ENCODE data around the gene RAI1. TPM values are rescaled to one million over a fixed set of nuclear protein-coding genes. Genes with fewer than 3 reads are reported as not detected.

Gene RAI1
- total and polyA plus RNA-seq, 10 of the 15 experiments (the other 5 are each of a cell fraction or from before 2014, with no cell fraction given) = 0.66 to 37.7 (median 6.0) TPM

DNA sequence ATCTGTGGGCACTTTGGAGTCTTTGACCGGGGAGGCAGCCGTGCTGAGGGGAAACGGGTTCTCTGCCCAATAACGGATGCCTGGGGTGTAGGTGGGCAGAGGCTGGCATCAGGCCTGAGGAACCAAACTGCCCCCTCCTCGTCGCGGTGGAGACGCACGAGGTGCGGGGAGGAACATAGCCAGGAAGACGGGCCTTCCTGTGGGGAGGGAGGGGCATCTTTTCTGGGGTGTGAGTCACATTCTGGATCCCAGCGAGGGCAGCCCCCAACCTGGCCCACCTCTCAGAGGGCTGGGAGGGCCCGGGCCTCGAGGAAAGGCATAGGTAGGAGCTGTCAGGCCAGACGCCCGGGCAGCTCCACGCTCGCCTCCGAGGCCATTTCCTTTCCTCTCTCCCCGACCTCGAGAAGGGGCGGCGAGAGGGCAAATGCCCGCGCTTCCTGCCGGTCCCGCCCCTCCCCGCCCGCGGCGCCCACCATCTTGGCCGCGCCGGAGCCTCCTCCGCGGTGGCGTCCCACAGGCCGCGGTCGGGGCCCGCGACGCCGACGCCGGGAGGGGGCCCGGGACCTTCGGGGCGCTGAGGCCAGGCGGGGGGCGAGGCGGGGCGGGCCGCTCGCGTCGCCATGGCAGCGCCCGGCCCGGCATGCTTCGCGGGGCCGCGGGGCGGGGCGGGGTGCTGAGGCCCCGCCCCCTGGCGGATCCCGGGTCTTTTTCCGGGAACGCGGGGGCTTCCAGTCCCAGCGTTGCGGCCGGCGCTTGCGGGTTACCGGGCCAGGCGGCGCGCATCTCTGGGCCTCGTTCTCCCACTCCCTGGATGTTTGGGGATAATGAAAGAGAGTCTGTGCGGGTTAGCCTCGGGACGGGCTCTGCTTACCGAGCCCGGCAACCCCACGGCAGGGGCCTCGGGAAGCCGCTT, 13.2 kb downstream of the RAI1 start (continued):
- TF ChIP-seq, protein P1, sequence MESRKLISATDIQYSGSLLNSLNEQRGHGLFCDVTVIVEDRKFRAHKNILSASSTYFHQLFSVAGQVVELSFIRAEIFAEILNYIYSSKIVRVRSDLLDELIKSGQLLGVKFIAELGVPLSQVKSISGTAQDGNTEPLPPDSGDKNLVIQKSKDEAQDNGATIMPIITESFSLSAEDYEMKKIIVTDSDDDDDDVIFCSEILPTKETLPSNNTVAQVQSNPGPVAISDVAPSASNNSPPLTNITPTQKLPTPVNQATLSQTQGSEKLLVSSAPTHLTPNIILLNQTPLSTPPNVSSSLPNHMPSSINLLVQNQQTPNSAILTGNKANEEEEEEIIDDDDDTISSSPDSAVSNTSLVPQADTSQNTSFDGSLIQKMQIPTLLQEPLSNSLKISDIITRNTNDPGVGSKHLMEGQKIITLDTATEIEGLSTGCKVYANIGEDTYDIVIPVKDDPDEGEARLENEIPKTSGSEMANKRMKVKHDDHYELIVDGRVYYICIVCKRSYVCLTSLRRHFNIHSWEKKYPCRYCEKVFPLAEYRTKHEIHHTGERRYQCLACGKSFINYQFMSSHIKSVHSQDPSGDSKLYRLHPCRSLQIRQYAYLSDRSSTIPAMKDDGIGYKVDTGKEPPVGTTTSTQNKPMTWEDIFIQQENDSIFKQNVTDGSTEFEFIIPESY (IDR thresholded peaks at IDR 0.05) = no peak
- TF ChIP-seq ZNF24 (IDR thresholded peaks at IDR 0.05) (0 out of 2 replicates have a peak, but pooled peaks have one; percentile 27), EZH2 (IDR thresholded peaks at IDR 0.05; ENCODE audit: borderline replicate concordance, control insufficient read depth, low read depth, low read length) (no peak), JUND (IDR thresholded peaks at IDR 0.05; ENCODE audit: low read depth, low read length) (no peak), TCF12 (IDR thresholded peaks at IDR 0.05; ENCODE audit: low read depth, low read length) (0 out of 2 replicates have a peak, but pooled peaks have one; percentile 4), SUZ12 (IDR thresholded peaks at IDR 0.05; ENCODE audit: unreplicated experiment) (no peak), YY1 (IDR thresholded peaks at IDR 0.05; ENCODE audit: low read depth, low read length) (peak; percentile 92), CHD2 (IDR thresholded peaks at IDR 0.05; ENCODE audit: borderline replicate concordance, low read depth, low read length) (no peak), SPI1 (IDR thresholded peaks at IDR 0.05; ENCODE audit: borderline replicate concordance, insufficient read depth, low read depth, low read length) (no peak), NR2F1 (conservative IDR thresholded peaks at IDR 0.05) (peak; percentile 79), MEF2A (IDR thresholded peaks at IDR 0.05; ENCODE audit: insufficient read depth, low read depth, low read length) (no peak), MXI1 (IDR thresholded peaks at IDR 0.05; ENCODE audit: low read depth, low read length) (peak; percentile 67; the same call in 1 of the 2 replicates)
- TF ChIP-seq, protein P2, sequence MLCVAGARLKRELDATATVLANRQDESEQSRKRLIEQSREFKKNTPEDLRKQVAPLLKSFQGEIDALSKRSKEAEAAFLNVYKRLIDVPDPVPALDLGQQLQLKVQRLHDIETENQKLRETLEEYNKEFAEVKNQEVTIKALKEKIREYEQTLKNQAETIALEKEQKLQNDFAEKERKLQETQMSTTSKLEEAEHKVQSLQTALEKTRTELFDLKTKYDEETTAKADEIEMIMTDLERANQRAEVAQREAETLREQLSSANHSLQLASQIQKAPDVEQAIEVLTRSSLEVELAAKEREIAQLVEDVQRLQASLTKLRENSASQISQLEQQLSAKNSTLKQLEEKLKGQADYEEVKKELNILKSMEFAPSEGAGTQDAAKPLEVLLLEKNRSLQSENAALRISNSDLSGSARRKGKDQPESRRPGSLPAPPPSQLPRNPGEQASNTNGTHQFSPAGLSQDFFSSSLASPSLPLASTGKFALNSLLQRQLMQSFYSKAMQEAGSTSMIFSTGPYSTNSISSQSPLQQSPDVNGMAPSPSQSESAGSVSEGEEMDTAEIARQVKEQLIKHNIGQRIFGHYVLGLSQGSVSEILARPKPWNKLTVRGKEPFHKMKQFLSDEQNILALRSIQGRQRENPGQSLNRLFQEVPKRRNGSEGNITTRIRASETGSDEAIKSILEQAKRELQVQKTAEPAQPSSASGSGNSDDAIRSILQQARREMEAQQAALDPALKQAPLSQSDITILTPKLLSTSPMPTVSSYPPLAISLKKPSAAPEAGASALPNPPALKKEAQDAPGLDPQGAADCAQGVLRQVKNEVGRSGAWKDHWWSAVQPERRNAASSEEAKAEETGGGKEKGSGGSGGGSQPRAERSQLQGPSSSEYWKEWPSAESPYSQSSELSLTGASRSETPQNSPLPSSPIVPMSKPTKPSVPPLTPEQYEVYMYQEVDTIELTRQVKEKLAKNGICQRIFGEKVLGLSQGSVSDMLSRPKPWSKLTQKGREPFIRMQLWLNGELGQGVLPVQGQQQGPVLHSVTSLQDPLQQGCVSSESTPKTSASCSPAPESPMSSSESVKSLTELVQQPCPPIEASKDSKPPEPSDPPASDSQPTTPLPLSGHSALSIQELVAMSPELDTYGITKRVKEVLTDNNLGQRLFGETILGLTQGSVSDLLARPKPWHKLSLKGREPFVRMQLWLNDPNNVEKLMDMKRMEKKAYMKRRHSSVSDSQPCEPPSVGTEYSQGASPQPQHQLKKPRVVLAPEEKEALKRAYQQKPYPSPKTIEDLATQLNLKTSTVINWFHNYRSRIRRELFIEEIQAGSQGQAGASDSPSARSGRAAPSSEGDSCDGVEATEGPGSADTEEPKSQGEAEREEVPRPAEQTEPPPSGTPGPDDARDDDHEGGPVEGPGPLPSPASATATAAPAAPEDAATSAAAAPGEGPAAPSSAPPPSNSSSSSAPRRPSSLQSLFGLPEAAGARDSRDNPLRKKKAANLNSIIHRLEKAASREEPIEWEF (IDR thresholded peaks at IDR 0.05; ENCODE audit: insufficient replicate concordance, low read depth, low read length) = no peak
- TF ChIP-seq, protein P3, sequence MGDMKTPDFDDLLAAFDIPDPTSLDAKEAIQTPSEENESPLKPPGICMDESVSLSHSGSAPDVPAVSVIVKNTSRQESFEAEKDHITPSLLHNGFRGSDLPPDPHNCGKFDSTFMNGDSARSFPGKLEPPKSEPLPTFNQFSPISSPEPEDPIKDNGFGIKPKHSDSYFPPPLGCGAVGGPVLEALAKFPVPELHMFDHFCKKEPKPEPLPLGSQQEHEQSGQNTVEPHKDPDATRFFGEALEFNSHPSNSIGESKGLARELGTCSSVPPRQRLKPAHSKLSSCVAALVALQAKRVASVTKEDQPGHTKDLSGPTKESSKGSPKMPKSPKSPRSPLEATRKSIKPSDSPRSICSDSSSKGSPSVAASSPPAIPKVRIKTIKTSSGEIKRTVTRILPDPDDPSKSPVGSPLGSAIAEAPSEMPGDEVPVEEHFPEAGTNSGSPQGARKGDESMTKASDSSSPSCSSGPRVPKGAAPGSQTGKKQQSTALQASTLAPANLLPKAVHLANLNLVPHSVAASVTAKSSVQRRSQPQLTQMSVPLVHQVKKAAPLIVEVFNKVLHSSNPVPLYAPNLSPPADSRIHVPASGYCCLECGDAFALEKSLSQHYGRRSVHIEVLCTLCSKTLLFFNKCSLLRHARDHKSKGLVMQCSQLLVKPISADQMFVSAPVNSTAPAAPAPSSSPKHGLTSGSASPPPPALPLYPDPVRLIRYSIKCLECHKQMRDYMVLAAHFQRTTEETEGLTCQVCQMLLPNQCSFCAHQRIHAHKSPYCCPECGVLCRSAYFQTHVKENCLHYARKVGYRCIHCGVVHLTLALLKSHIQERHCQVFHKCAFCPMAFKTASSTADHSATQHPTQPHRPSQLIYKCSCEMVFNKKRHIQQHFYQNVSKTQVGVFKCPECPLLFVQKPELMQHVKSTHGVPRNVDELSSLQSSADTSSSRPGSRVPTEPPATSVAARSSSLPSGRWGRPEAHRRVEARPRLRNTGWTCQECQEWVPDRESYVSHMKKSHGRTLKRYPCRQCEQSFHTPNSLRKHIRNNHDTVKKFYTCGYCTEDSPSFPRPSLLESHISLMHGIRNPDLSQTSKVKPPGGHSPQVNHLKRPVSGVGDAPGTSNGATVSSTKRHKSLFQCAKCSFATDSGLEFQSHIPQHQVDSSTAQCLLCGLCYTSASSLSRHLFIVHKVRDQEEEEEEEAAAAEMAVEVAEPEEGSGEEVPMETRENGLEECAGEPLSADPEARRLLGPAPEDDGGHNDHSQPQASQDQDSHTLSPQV (IDR thresholded peaks at IDR 0.05) = no peak; the same call in 1 of the 2 replicates
- TF ChIP-seq, protein P4, sequence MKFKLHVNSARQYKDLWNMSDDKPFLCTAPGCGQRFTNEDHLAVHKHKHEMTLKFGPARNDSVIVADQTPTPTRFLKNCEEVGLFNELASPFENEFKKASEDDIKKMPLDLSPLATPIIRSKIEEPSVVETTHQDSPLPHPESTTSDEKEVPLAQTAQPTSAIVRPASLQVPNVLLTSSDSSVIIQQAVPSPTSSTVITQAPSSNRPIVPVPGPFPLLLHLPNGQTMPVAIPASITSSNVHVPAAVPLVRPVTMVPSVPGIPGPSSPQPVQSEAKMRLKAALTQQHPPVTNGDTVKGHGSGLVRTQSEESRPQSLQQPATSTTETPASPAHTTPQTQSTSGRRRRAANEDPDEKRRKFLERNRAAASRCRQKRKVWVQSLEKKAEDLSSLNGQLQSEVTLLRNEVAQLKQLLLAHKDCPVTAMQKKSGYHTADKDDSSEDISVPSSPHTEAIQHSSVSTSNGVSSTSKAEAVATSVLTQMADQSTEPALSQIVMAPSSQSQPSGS (IDR thresholded peaks at IDR 0.05; ENCODE audit: low read length) = no peak
